Measurements from ENCODE around the gene MRGPRD.

Gene MRGPRD

GRCh38 chr11:68946416-68947090 lies 34.2 kb downstream of the MRGPRD start:
- no peak for DNase-seq (ENCODE audit: low spot score)

GRCh38 chr11:68942751-68943271 lies 38.0 kb downstream of the MRGPRD start:
- DNase-seq (ENCODE audit: low spot score) = peak; percentile 16

- DNase-seq (ENCODE audit: low spot score) = no peak
These were observed 38.6 kb downstream of the MRGPRD start for GRCh38 chr11:68942095-68942620.

DNA sequence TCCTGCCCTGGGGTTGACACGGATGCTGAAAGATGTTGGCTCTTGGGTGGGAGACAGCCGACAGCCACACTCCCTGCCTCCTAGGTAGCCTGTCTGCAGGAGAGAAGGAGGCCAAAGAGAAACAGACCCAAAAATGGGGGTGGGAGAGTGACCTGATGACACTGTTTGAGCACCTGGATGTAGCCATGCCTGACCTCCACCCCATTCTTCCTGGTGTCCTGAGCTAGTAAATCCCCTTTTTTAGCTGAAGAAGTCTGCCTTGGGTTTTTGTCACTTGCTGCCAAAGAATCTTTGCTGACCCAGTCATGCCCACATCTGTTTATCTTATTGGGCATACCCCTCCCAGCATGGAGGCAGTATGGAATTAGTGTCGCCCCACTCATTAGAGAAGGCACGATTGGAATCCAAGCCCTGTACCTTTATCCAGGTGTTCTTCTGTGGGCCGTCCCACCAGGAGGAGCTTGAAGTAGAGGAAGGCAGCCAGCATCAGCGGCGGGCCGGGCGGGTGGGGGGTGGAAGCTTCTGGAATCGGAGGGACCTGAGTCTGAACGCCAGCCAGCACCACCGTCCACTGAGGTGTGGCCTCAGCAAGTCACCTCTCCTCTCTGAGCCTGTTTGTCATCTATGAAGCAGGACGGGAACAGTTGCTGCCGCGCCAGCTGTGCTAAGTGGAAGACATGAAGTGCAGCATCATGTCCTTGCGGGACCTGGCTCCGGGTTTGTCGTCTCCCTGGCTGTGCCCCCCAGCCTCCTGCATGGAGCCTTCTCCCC lies 39.3 kb downstream of the MRGPRD start:
- no peak for DNase-seq (ENCODE audit: low spot score)

GRCh38 chr11:68940651-68941323 lies 40.0 kb downstream of the MRGPRD start:
- no peak for DNase-seq (ENCODE audit: low spot score)

- no peak for DNase-seq (ENCODE audit: low spot score)
These were observed 40.9 kb downstream of the MRGPRD start for GRCh38 chr11:68939583-68940555.

DNA sequence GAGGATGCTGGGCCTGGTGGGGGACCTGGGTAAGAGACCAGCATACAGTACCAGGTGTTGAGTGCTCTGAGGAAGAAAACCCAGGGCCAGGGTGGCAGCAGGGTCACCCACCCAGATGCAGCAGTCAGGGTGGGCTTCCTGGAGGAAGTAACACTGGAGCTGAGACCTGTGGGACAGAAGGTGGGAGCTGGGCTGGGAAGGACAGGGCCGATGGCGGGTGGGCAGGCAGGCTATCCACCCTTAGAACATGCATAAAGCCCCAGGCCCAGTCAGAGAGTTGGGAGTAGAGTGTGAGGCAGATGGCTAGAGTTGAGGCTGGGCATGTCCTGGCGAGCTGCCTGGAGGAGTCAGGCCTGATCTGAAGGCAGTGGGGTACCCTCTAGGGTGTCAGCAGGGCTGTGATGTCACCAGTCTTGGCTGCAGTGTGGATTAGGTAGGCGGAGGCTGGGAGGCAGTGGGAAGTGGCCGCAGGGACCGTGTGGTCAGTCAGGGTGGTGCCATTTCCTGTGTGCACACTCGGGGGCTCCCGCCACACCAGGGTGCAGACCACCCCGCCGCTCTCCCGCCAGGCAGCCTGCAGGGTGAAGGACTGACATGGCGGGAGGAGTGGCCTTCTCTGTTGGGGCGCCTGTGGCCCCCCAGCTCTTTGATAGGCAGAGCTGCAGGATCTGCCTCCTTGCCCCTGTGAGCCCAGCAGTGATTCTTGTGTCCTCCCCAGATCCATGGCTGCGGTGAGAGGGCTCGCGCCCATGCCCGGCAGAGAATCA lies 41.8 kb downstream of the MRGPRD start:
- DNase-seq (ENCODE audit: low spot score) = no peak

DNA sequence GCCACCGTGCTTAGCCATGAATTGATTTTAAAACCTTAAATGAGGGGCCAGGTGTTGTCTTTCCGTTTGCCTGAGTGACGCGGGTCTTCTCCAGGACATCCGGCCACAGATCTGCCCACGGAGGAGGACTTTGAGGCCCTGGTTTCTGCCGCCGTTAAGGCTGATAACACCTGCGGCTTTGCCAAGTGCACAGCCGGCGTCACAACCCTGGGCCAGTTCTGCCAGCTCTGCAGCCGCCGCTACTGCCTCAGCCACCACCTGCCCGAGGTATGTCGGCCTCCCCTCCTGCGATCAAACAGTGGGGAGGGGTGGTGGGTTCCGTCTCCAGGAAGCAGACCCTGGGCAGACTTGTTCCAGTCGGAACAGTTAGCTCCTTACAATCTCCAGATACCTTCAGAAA lies 42.7 kb downstream of the MRGPRD start:
- no peak for DNase-seq (ENCODE audit: low spot score)

GRCh38 chr11:68936676-68937620 lies 43.8 kb downstream of the MRGPRD start:
- DNase-seq (ENCODE audit: low spot score) = no peak

DNA sequence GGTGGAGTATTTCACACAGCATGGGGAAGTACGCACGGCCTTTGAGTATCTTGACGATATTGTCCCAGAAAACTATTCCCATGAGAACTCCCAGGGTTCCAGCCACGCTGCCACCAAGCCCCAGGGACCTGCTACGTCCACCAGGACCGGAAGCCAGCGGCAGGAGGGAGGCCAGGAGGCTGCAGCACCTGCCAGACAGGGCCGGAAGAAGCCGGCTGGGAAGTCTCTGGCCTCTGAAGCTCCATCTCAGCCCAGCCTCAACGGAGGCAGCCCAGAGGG lies 44.5 kb downstream of the MRGPRD start:
- no peak for DNase-seq (ENCODE audit: low spot score)

DNA sequence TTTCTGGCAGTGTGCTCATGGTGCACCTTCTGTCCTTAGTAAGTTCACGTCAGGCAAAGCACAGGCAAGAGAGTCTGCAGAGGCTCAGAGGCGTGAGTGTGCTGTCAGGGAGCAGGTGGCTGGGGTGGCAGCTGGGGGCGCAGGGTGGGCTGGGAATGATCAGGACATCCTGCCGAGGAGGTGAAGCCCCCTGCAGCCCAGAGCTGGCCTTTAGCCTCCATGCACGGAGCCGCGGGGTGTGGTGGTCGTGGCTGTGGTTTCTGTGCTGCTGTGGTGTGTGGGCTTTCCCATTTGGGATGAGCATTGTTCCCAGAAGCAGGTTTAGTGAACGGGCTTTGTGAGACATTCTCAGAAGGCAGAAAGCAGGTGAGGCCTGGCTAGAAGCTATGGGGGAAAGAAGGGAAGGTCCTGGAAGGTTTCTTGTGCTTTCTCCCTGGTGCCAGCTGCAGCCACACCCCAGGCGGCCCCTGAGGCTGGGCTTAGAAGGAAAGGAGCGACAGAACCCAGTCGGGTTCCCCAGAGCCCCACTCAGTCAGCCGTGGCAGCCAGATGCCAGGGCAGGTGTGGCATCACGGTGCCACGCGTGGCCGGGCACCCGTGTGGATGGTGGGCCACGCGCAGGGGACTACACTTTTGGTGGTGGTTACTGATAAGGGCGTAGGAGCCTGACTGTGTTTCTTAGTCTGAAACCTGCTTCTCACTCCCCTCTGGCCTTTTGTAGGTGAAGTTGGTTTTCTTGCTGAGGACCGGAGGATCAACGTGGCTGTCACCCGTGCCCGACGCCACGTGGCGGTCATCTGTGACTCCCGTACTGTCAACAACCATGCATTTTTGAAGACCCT lies 45.0 kb downstream of the MRGPRD start:
- no peak for DNase-seq (ENCODE audit: low spot score)

GRCh38 chr11:68935066-68935465 lies 45.7 kb downstream of the MRGPRD start:
- no peak for DNase-seq (ENCODE audit: low spot score)

DNA sequence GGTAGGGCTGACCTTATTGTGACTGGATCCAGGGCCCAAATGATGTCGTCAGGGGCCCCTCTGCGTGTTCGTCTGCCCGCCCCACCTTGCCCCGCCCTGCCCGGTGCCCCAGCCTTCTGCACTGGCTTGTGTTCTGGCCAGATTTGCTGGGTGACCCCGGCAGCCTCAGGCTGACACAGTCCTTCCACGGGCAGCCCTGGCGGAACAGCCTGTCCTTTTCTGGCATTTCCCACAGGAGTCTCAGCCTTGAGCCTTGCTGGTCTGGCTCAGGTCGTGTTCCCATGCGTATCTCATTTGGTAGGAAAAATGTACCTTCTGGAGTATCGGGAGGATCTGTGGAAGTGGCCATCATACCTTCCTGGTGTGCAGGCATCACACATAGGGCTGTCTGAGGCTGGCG lies 46.1 kb downstream of the MRGPRD start:
- no peak for DNase-seq (ENCODE audit: low spot score)

- no peak for DNase-seq (ENCODE audit: low spot score)
These were observed 46.5 kb downstream of the MRGPRD start for GRCh38 chr11:68934321-68934645.

- no peak for DNase-seq (ENCODE audit: low spot score)
These were observed 47.0 kb downstream of the MRGPRD start for GRCh38 chr11:68933605-68934320.

DNA sequence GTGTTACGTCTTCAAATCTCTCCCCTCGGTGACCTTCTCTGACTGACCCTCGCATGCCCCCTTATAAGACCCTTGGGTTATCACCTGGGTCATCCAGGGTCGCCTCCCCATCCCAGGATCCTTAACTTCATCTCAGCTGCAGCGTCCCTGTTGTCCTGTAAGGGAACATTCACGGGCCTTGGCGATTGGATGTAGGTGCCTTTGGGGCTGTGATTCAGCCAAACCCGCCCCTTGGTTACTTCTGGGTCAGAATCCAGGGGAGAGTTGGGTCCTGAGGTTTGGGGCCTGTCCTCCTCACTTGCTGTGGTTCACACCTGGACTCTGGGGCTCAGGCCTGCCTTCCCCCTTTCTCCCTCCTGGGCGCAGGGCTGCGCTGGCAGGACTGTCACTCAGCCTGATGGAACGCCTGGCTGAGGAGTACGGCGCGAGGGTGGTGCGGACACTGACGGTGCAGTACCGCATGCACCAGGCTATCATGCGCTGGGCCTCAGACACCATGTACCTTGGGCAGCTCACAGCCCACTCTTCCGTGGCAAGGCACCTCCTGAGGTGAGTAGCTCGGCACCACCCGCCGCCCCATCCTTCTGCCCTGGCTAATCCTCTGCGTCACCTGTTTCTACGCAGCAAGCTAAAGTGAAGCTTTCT lies 47.7 kb downstream of the MRGPRD start:
- no peak for DNase-seq (ENCODE audit: low spot score)

DNA sequence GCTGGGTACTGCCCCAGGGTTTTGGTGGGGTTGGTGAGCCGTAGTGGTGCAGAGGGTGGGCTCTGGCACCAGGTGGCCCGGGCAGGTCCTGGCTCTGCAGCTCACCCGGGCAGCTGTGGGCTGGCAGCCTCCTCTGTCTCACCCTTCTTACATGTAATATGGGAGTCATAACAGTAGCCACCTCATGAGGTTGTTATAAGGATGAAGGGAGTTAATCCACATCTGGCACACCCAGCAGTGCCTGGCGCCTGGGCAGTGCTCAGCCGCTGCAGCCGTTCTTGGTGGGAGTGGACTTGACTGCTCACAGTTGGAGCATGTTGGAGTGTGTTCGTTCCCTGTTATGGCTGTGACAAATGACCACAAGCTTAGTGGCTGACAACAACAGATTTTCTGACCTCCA lies 48.4 kb downstream of the MRGPRD start:
- no peak for DNase-seq (ENCODE audit: low spot score)

DNA sequence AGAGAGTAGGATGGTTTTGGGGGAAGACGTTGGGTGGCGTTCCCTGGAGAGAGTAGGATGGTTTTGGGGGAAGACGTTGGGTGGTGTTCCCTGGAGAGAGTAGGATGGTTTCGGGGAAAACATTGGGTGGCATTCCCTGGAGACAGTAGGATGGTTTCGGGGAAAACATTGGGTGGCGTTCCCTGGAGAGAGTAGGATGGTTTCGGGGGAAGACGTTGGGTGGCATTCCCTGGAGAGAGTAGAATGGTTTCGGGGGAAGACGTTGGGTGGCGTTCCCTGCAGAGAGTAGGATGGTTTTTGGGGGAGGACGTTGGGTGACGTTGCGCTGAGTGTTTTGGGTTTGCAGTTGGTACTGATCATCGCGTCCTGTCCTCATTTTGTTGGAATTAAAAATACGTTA lies 48.9 kb downstream of the MRGPRD start:
- DNase-seq (ENCODE audit: low spot score) = no peak

All from Ammon's horn (tissue), 1 donor.